ENCODE results near the gene ZFAND3.

The ZFAND3 gene

GRCh38 chr6:37966801-37967200, 147.3 kb downstream of the ZFAND3 start:
- no peak for TF ChIP-seq CTCF (conservative IDR thresholded peaks at IDR 0.05; ENCODE audit: low read depth, low read length)
- DNase-seq (ENCODE audit: low read depth), result no peak
- H3K4me3 ChIP-seq (ENCODE audit: low read length), result no peak overlapping the region

- TF ChIP-seq CTCF (conservative IDR thresholded peaks at IDR 0.05; ENCODE audit: low read depth, low read length), result no peak
- no peak overlapping the region for H3K4me3 ChIP-seq (ENCODE audit: low read length)
- DNase-seq (ENCODE audit: low read depth), result no peak
Measured at GRCh38 chr6:37967651-37968050, 148.1 kb downstream of the ZFAND3 start.

GRCh38 chr6:37971266-37971665, 151.7 kb downstream of the ZFAND3 start:
- no peak for TF ChIP-seq CTCF (conservative IDR thresholded peaks at IDR 0.05; ENCODE audit: low read depth, low read length)
- no peak for DNase-seq (ENCODE audit: low read depth)
- H3K4me3 ChIP-seq (ENCODE audit: low read length), result no peak overlapping the region

- no peak overlapping the region for H3K4me3 ChIP-seq (ENCODE audit: low read length)
- no peak for DNase-seq (ENCODE audit: low read depth)
- TF ChIP-seq CTCF (conservative IDR thresholded peaks at IDR 0.05; ENCODE audit: low read depth, low read length), result no peak
Measured at GRCh38 chr6:37971711-37972390, 152.3 kb downstream of the ZFAND3 start.

- no peak for DNase-seq (ENCODE audit: low read depth)
- TF ChIP-seq CTCF (conservative IDR thresholded peaks at IDR 0.05; ENCODE audit: low read depth, low read length), result no peak
- no peak overlapping the region for H3K4me3 ChIP-seq (ENCODE audit: low read length)
Measured at GRCh38 chr6:37972994-37973757, 153.6 kb downstream of the ZFAND3 start.

- no peak for TF ChIP-seq CTCF (conservative IDR thresholded peaks at IDR 0.05; ENCODE audit: low read depth, low read length)
- no peak overlapping the region for H3K4me3 ChIP-seq (ENCODE audit: low read length)
- DNase-seq (ENCODE audit: low read depth), result no peak
Measured at GRCh38 chr6:37974381-37974780, 154.9 kb downstream of the ZFAND3 start.

- H3K4me3 ChIP-seq (ENCODE audit: low read length), result no peak overlapping the region
- TF ChIP-seq CTCF (conservative IDR thresholded peaks at IDR 0.05; ENCODE audit: low read depth, low read length), result no peak
Measured at GRCh38 chr6:37974943-37975342, 155.4 kb downstream of the ZFAND3 start.

More at GRCh38 chr6:37974943-37975342, 155.4 kb downstream of the ZFAND3 start:
- no peak for DNase-seq (ENCODE audit: low read depth)

Measured in retinal pigment epithelial cell (primary cell).